ENCODE results near the gene DNAL4. TPM values are rescaled to one million over a fixed set of nuclear protein-coding genes. Genes with fewer than 3 reads are reported as not detected.

DNAL4 gene
- total and polyA plus RNA-seq, 2 donors (not counting 1 experiment from before 2014, with no cell fraction given), result 9.9 to 10.3 TPM

GRCh38 chr22:38823637-38824036, 29.7 kb upstream of the DNAL4 start:
- ChIA-PET POLR2A (no interaction called here), CTCF (no interaction called here)
- Histone ChIP-seq H3K4me1 (ENCODE audit: control insufficient read depth in 2 of 2, insufficient read depth in 2 of 2, low read length in 2 of 2) (no peaks in the 10 kb centered on the region), H3K4me2 (replicated peaks; ENCODE audit: low read depth, low read length, poor library complexity, severe bottlenecking) (no peak overlapping the region), H4K20me1 (ENCODE audit: control insufficient read depth, insufficient read depth, low read length, poor library complexity, severe bottlenecking) (no peaks in the 10 kb centered on the region), H3K27me3 (replicated peaks in 1 of 4; ENCODE audit: control extremely low read depth in 1 of 4, control insufficient read depth in 3 of 4, insufficient read depth in 4 of 4, low read length in 3 of 4) (no peaks in the 10 kb centered on the region), H3K27ac (ENCODE audit: low read length in 2 of 2) (no peak overlapping the region), H3K36me3 (replicated peaks in 1 of 2; ENCODE audit: control extremely low read depth in 1 of 2, control insufficient read depth in 1 of 2, extremely low read depth in 1 of 2, insufficient read depth in 2 of 2, low read length in 1 of 2) (no peaks in the 10 kb centered on the region), H3K79me2 (ENCODE audit: control insufficient read depth, insufficient read depth, low read length) (no peaks in the 10 kb centered on the region), H2AFZ (ENCODE audit: insufficient read depth, low read depth, low read length, poor library complexity, severe bottlenecking) (no peak overlapping the region), H3K9me3 (ENCODE audit: control extremely low read depth in 1 of 3, control insufficient read depth in 2 of 3, insufficient read depth in 1 of 3, low read length in 2 of 3) (peaks cover 0 to 5% (median 0%) of the 10 kb centered on the region in 3 donors), H3K9ac (ENCODE audit: low read length) (no peak overlapping the region), H3K4me3 (ENCODE audit: control extremely low read depth in 1 of 5, extremely low read depth in 1 of 5, insufficient read depth in 1 of 5, low read depth in 2 of 5, low read length in 4 of 5) (no peak overlapping the region)
- DNase-seq (no peak), ATAC-seq (ENCODE audit: low read depth) (no peak)
- WGBS (ENCODE audit: insufficient coverage), result 88% methylated on average over 2 of the region's 2 CpGs
- Mint-ChIP-seq H3K4me3 (no peak overlapping the region), H3K27me3 (peaks cover 12% of the 10 kb centered on the region), H3K9me3 (ENCODE audit: insufficient read depth) (no peaks in the 10 kb centered on the region), H3K4me1 (no peaks in the 10 kb centered on the region), H3K27ac (no peak overlapping the region)
- no peak for TF ChIP-seq EZH2 (IDR thresholded peaks at IDR 0.05; ENCODE audit: borderline replicate concordance, insufficient read depth, low read depth, low read length, poor library complexity, severe bottlenecking)
- no peak for TF ChIP-seq CTCF (IDR thresholded peaks at IDR 0.05)
- intact Hi-C loops (cut with micrococcal nuclease), result no loop called here

- Histone ChIP-seq H3K4me3 (ENCODE audit: control extremely low read depth in 1 of 5, extremely low read depth in 1 of 5, insufficient read depth in 1 of 5, low read depth in 2 of 5, low read length in 4 of 5) (no peak overlapping the region), H3K9ac (ENCODE audit: low read length) (no peak overlapping the region), H3K9me3 (ENCODE audit: control extremely low read depth in 1 of 3, control insufficient read depth in 2 of 3, insufficient read depth in 1 of 3, low read length in 2 of 3) (no peaks in the 10 kb centered on the region), H4K20me1 (ENCODE audit: control insufficient read depth, insufficient read depth, low read length, poor library complexity, severe bottlenecking) (no peaks in the 10 kb centered on the region), H3K79me2 (ENCODE audit: control insufficient read depth, insufficient read depth, low read length) (no peaks in the 10 kb centered on the region), H3K4me2 (replicated peaks; ENCODE audit: low read depth, low read length, poor library complexity, severe bottlenecking) (no peak overlapping the region), H3K4me1 (ENCODE audit: control insufficient read depth in 2 of 2, insufficient read depth in 2 of 2, low read length in 2 of 2) (no peaks in the 10 kb centered on the region), H2AFZ (ENCODE audit: insufficient read depth, low read depth, low read length, poor library complexity, severe bottlenecking) (no peak overlapping the region), H3K27ac (ENCODE audit: low read length in 2 of 2) (no peak overlapping the region), H3K36me3 (replicated peaks in 1 of 2; ENCODE audit: control extremely low read depth in 1 of 2, control insufficient read depth in 1 of 2, extremely low read depth in 1 of 2, insufficient read depth in 2 of 2, low read length in 1 of 2) (no peaks in the 10 kb centered on the region), H3K27me3 (replicated peaks in 1 of 4; ENCODE audit: control extremely low read depth in 1 of 4, control insufficient read depth in 3 of 4, insufficient read depth in 4 of 4, low read length in 3 of 4) (no peaks in the 10 kb centered on the region)
- ChIA-PET POLR2A (no interaction called here), CTCF (no interaction called here)
- H3K27ac Mint-ChIP-seq, result no peak overlapping the region
- whole genome bisulfite sequencing (ENCODE audit: insufficient coverage), result 86% methylated on average over 4 of the region's 4 CpGs
- peaks cover 12% of the 10 kb centered on the region for H3K27me3 Mint-ChIP-seq
- ATAC-seq (ENCODE audit: low read depth), result no peak
- H3K4me3 Mint-ChIP-seq, result no peak overlapping the region
- intact Hi-C loops (cut with micrococcal nuclease), result no loop called here
- H3K4me1 Mint-ChIP-seq, result no peaks in the 10 kb centered on the region
- DNase-seq, result no peak
- no peaks in the 10 kb centered on the region for H3K9me3 Mint-ChIP-seq (ENCODE audit: insufficient read depth)
- TF ChIP-seq EZH2 (IDR thresholded peaks at IDR 0.05; ENCODE audit: borderline replicate concordance, insufficient read depth, low read depth, low read length, poor library complexity, severe bottlenecking), result no peak
- no peak for TF ChIP-seq CTCF (IDR thresholded peaks at IDR 0.05)
Observed at GRCh38 chr22:38823076-38823475, 29.1 kb upstream of the DNAL4 start.

All from B cell (primary cell).